GM12892 (cell line): ENCODE results near the gene XPO1.
"Not testable (repeated sequence)": the region's sequence is repeated elsewhere in the genome, so short reads cannot be mapped to it uniquely, and the experiment has no call there.

Experiments used
- DNase-seq: peaks from one replicate; pipeline ENCODE4 v3.0.0; 2011; ENCODE audit not compliant: insufficient read length
- FAIRE-seq: peaks from 2 replicates; lab custom pipeline; 2011; peaks lifted over from hg19 to GRCh38; lab: Jason Lieb, UNC
- POLR2A ChIP-seq: IDR thresholded peaks from 2 replicates; pipeline ENCODE4 v1.6.1; 2011; ENCODE audit warnings: low read depth, low read length, control low read depth
- POLR2AphosphoS5 ChIP-seq: IDR thresholded peaks from 2 replicates; pipeline ENCODE4 v1.6.1; 2011; ENCODE audit warnings: low read depth, low read length, control low read depth
- TAF1 ChIP-seq: IDR thresholded peaks from 2 replicates; pipeline ENCODE4 v1.6.1; 2011; ENCODE audit warnings: low read depth, mild to moderate bottlenecking, control low read depth, low read length, borderline replicate concordance

The XPO1 gene

DNA sequence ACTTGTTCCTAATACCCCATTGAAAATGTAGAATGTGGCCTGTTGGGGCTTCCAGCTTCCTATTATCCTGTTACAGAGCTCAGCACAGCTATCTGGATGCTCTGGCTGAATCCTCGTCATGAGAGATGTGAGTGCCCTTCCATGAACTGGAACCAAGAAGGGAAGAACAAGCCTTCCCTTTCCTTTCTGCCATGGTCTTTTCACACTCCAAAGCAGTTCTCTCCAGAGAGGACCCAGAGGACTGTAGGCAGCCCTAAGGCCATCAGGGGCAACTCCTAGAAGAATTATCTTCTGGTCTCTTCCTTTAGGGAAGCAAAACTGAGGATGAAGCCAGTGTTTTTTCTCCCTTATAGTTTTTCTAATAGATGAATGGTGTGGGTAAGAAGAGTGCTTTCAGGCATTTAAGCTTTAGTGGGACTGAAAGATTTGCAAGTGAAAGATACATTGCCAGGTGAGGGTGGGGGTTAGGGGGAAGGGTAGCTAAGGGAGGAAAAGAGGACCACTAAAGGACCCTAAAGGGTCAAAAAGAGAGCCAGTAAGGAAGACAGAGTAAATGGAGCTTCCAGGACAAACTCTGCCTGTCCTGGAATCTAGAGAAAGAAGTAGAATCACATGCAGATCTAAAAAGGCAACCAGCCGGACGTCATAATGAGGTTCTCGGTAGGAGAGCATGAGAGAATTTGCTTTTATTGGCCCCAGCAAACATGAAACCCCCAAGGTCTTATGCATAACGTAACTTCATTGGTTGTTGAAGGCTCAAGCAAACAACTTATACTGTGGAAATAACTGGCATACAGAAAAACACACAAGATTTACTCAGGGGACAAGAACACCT lies 12.4 kb upstream of the XPO1 start:
- TF ChIP-seq POLR2A, result no peak
- TF ChIP-seq TAF1, result no peak
- no peak for TF ChIP-seq POLR2AphosphoS5
- no peak for FAIRE-seq
- DNase-seq, result no peak

DNA sequence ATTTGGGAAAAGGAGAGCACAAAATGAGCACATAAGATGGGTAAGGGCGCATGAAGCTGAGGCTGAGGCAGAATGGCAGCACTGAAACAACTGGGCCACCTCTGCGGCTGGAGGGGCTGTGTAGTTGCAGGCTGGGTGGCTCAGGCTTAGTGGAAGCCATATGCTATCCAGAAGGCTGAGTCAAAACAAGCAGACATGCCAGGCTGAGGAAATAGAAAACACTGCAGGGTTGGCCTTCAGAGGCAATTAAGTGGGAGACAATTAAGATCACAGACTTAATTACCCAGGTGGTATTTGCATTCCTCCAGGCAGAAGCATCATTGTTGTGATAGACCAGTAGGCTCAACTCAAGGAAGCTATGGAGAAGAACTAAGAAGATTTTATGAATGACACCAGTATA lies 11.4 kb upstream of the XPO1 start:
- TF ChIP-seq TAF1 (no peak), POLR2AphosphoS5 (no peak), POLR2A (no peak)
- FAIRE-seq (no peak), DNase-seq (no peak)

GRCh38 chr2:61543062-61543461 lies 4.9 kb upstream of the XPO1 start:
- TF ChIP-seq POLR2AphosphoS5 (no peak), TAF1 (no peak), POLR2A (no peak)
- DNase-seq, result no peak
- FAIRE-seq, result no peak

DNA sequence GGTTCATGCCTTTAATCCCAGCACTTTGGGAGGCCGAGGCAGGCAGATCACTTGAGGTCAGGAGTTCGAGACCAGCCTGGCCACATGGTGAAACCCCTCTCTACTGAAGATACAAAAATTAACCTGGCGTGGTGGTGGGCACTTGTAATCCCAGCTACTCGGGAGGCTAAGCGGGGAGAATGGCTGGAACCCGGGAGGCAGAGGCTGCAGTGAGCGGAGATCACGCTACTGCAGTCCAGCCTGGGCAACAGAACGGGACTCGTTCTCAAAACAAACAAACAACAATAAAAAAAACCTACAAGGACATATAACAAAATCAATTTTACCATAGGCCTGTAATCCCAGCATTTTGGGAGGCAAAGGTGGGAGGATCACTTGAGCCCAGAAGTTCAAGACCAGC lies 2.0 kb upstream of the XPO1 start:
- DNase-seq, FAIRE-seq: not testable (repeated sequence)

DNA sequence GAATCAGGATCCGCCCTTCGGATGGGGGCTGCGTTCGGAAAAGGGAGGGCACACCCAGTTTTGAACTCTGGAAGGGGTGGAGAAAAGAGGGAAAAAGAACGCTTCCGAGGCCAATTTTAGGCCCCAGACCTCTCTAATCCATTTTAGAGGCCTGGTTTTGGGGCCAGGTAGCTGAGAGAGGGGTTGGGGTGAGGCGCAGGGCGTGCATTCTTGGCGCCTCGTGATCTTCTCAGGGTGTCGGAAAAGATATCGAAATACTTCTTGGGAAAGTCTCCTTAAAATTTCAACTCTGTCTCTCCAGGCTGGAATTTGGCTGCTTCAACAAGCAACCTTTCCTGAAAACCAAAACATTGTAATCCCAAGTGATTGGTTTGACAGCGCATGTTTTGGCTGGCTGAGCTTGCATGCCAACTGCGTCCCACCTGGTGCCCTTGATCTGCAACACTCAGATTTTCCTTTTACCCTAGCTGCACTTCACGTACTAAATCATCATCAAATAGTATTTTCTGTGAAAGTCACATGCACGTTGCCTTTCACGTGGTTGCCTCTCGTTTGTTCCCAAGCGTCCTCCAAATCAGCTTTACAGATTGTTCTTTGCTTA lies 864 bp upstream of the XPO1 start:
- FAIRE-seq (no peak), DNase-seq (no peak)
- TF ChIP-seq POLR2A (peak; percentile 4; the same call in 1 of the 2 replicates), TAF1 (no peak), POLR2AphosphoS5 (no peak; the same call in 1 of the 2 replicates)

DNA sequence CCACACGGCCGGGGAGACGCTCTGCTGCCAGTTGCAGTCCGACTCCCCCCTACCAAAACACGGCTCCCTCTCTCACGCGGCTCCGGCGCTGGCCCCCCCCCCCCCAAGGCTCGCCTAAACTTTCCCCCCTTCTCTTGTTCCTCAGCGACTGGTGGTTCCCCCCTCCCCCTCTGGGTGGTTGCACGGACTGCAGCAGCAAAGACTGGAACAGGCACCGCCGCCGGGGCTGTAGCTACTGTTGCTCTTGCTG lies 281 bp downstream of the XPO1 start:
- TF ChIP-seq TAF1 (no peak; the same call in 1 of the 2 replicates), POLR2AphosphoS5 (peak; percentile 86; the same call in 1 of the 2 replicates)
- DNase-seq (no peak), FAIRE-seq (no peak)

GRCh38 chr2:61537277-61537949 lies 743 bp downstream of the XPO1 start:
- FAIRE-seq (peak; percentile 21), DNase-seq (no peak)
- TF ChIP-seq POLR2A (no peak), POLR2AphosphoS5 (no peak; the same call in 1 of the 2 replicates), TAF1 (no peak; the same call in 1 of the 2 replicates)

- DNase-seq, result peak; percentile 39
- TF ChIP-seq POLR2AphosphoS5 (peak; percentile 96), TAF1 (peak; percentile 83; the same call in 1 of the 2 replicates), POLR2A (peak; percentile 95)
- peak; percentile 90 for FAIRE-seq
These were observed 1.4 kb downstream of the XPO1 start for GRCh38 chr2:61536572-61537276.

DNA sequence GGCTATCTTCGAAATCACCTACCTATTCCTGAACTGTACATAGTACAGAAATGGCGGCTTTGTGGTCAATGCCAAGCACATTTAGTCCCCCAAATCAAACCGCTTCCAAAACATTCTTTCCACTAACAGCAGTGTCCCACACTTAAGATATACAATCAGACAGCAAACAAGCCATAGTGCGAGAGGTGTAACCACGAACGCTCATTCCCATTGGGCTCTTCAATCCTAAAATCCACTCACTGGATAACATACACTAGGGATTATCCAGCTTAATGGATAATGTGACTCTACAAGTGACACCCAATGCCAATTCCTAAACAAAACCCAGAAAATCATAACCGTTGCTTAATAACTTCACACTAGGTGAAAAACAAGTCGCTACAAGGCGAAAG lies 2.0 kb downstream of the XPO1 start:
- no peak for FAIRE-seq
- DNase-seq, result no peak
- no peak for TF ChIP-seq TAF1
- no peak for TF ChIP-seq POLR2A
- no peak for TF ChIP-seq POLR2AphosphoS5

DNA sequence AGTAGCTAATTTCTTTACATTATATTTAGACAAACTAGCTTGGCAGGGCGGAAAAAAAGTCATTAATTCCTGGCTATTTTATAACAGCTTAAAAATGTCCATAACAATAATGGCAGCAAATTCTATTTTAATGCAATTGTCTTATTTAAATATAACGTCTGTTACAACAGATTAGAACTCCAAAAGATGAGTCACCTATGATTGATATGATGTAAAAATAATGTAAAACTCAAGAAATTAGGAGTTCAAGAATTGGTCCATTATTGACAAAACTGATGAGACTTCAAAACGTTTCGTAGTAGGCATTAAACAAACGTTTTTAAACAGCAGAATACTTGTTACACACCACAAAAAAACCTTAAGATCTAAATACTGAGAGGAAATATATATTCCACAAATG lies 2.7 kb downstream of the XPO1 start:
- DNase-seq (no peak), FAIRE-seq (no peak)
- no peak for TF ChIP-seq TAF1
- TF ChIP-seq POLR2A, result no peak
- TF ChIP-seq POLR2AphosphoS5, result no peak

GRCh38 chr2:61534926-61535325 lies 3.2 kb downstream of the XPO1 start:
- TF ChIP-seq TAF1 (no peak), POLR2A (no peak), POLR2AphosphoS5 (no peak)
- no peak for DNase-seq
- FAIRE-seq, result no peak
